HG03025 (cell line): ENCODE data around the gene MCEMP1.
A peak's percentile ranks its signal among the peaks of the same experiment; 100 is the strongest.

ENCODE experiments used
- ATAC-seq: cut with Tn5 transposase; IDR thresholded peaks from one replicate; pipeline ENCODE4 v1.9.1; 2021; ENCODE audit warnings: mild to moderate bottlenecking, moderate library complexity; ENCODE audit not compliant: unreplicated experiment, low FRiP score

MCEMP1 gene

GRCh38 chr19:7692417-7693088 lies 15.7 kb downstream of the MCEMP1 start:
- no peak for ATAC-seq

- ATAC-seq: no peak
Observed at GRCh38 chr19:7694499-7694898, 17.6 kb downstream of the MCEMP1 start.

GRCh38 chr19:7697721-7698287 lies 20.9 kb downstream of the MCEMP1 start:
- ATAC-seq: no peak

- no peak for ATAC-seq
Observed at GRCh38 chr19:7698583-7698982, 21.7 kb downstream of the MCEMP1 start.

GRCh38 chr19:7699003-7699402 lies 22.1 kb downstream of the MCEMP1 start:
- ATAC-seq: no peak

- no peak for ATAC-seq
Observed at GRCh38 chr19:7699417-7700401, 22.8 kb downstream of the MCEMP1 start.

- no peak for ATAC-seq
Observed at GRCh38 chr19:7701049-7701653, 24.3 kb downstream of the MCEMP1 start.

GRCh38 chr19:7701654-7702457 lies 25.0 kb downstream of the MCEMP1 start, which contains the start of gene FCER2:
Gene FCER2, minus strand, starts transcription at chr19:7702131. Its CDS starts 2,371 bp downstream, at chr19:7699760.
- peak; percentile 50 for ATAC-seq

- ATAC-seq: no peak
Observed at GRCh38 chr19:7703332-7703731, 26.4 kb downstream of the MCEMP1 start.

- no peak for ATAC-seq
Observed at GRCh38 chr19:7704280-7705060, 27.6 kb downstream of the MCEMP1 start.

GRCh38 chr19:7705387-7706187 lies 28.7 kb downstream of the MCEMP1 start:
- ATAC-seq: no peak

GRCh38 chr19:7706188-7706954 lies 29.5 kb downstream of the MCEMP1 start:
- ATAC-seq: no peak

GRCh38 chr19:7706955-7707456 lies 30.1 kb downstream of the MCEMP1 start:
- ATAC-seq: no peak

- ATAC-seq: no peak
Observed at GRCh38 chr19:7709932-7710460, 33.1 kb downstream of the MCEMP1 start.

- no peak for ATAC-seq
Observed at GRCh38 chr19:7710616-7711015, 33.7 kb downstream of the MCEMP1 start.

GRCh38 chr19:7715671-7716070 lies 38.8 kb downstream of the MCEMP1 start:
- ATAC-seq: no peak

- no peak for ATAC-seq
Observed at GRCh38 chr19:7716762-7717161, 39.9 kb downstream of the MCEMP1 start.
